T-helper 1 cell (primary cell): ENCODE results near the gene COL1A1.

Source experiments
- DNase-seq, 5 donors: peaks; one replicate each; pipeline ENCODE4 v3.0.0-alpha.2; 2012 to 2020

The COL1A1 gene

DNA sequence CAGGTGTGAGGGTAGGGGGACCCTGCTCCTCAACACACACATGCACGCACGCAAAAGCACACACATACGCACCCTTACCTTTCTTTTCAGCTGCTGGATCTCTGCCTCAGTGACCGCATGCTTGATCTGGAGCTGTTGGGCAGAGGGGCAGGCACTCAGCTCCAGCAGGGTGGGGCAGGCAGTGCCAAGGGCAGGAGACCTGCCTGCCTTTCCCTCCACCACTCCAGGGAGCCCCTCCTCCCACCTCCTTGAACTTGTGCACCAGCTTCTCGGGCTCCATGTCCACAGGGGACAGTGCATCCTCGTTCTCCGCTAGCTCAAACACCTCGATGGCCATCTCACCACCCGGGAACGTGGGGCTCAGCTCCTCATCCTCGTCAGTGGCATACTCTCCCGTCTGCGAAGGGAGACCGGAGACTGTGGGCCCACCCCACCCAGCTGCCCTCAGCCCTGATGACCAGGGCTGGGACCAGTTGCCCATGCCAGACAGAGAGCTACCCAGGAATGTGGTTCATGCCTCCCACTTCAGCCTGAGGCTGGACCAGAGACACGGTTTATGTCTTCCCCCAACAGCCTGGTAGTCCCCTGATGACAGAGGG, 62.1 kb downstream of the COL1A1 start:
- no peak for DNase-seq

DNA sequence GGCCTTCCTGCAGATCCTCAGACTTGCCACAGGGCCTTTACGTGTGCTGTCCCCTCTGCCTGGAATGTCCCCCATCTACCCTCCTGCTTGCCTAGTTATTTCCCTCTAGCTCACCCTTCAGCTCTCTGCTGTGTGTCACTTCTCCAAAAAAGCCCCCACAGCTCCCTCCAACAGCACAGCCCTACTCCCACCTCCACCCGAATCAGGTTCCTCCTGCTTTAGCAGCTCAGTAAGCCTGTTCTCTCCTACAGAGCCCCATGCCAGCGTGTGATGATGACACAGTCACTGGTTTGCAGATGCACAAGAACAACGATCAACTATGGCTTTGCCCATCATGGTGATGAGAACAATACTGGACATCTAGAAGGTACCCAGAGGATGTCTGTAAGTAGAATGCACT, 64.4 kb downstream of the COL1A1 start:
- DNase-seq = no peak

DNA sequence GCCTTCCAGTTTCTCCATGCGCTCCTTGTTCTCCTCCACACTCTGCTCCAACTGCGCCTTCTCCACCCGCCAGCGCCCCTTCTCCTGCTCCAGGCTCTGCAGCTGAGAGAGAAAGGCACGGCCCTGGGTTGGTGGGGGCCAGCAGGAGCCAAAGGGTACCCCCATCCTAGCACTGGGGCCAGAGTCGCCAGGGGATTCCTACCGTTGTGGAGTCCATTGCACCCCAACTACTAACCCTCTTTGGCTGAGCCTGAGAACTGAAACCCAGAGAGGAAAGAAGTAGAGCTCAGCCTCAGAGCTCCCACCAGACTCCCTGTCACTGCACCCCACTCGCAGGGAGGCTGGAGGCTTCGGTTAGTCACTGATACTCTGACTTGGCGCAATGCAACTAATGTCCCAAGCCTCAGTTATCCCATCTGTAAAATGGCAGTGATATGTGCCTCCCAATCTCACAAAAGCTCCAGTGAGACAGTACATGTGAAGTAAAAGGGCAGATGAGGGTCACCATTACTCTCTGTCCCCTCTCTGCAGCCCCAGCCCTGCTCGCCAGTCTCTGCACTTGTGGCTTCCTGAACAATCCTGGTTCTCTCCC, 65.2 kb downstream of the COL1A1 start:
- DNase-seq = no peak

DNA sequence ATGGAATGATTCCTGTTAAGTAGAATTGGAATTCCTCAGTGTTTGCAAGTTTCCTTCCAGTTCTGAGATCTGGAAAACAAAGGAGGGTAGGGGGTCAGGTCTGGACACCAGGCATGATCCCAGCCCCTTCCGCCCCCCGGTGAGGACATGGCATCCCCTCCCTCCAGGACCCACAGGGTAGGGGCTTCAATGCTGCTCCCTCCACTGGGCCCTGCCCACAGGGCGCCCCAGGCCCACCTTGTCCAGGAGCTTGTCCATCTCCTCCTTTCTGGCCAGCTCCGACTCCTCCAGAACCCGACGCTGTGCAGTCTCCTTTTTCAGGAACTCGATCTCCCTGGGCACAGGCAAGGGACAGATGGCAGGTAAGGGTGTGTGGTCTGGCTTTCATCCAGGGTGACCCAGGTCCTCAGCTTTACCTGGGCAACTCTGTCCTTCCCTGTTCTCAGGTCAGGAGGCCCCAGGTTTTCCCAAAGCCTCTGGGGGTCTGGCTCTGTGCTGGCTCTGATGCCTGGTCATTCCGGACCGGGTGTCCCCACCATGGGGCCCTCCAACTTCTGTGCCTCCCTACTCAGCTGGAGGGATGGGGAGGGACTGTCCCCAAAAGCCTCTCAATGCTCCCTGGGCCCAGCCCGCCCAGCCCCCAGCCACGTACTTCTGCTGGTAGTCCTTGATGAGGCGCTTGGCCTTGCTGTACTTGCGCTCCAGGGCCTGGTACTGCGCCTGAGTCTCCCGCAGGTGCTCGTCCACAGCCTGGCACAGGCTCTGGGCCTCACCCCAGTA, 65.9 kb downstream of the COL1A1 start:
- no peak for DNase-seq

DNA sequence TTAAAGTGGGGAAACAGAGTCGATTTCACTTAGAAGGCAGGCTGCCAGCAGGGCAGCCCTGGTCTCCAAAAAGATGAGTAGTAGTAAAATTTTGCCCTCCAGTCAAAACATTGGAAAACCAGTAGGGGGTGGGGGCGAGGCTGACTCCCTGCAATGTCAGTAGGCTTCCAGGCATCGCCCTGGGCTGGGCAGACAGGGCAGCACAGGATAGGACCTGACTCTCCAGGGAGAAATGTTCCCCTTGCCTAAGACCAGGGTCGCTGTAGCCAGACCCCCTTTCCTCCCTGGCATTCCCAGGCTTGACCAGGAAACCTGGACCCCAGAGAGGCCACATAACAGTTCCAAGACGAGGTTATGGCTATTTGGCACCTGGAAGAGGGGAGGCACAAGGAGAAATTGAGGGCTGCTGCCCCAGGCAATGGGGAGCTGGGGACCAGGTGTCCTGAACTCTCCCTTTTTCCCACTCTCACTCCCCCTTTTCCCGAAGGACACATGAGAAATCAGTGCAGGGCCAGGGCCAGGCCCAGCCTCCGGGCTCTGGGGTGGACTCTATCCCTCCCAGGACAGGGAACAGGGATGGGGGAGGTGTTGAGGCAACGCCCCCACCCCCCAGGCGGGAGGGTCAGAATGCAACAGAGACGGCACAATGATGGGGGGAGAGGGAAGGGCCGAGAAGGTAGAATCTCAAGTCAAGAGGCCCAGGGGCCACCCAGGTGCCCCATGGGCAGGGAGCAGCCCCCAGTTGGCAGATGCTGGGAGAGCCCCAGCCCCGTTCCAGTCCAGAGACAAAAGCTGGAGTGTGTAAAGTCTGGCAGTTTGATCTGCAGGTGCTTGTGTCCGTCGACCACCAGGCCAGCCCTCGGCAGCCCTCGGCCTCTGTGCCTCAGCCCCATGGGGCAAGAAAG, 67.0 kb downstream of the COL1A1 start:
- DNase-seq = no peak

DNA sequence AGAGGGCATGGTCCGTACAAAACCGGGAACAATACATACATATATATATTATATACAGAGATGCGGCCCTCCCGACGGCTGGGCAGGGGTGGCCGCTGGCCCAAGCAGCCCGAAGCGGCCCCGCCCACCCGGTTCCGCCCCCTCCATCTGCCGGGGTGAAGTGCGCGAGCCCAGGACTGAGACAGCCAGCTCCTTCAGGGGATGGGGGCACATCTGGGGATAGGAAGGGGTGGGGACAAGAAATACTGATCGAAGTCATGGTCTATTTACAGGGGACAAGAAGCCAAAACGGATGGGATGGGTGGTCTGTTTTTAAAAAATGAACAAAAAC, 67.7 kb downstream of the COL1A1 start:
- no peak for DNase-seq
